NCI-H774 (cell line): ENCODE data around the gene ABLIM2.

Source experiments
- DNase-seq: peaks from one replicate; lab custom pipeline; 2025; lab: John Stamatoyannopoulos, UW

Gene ABLIM2

DNA sequence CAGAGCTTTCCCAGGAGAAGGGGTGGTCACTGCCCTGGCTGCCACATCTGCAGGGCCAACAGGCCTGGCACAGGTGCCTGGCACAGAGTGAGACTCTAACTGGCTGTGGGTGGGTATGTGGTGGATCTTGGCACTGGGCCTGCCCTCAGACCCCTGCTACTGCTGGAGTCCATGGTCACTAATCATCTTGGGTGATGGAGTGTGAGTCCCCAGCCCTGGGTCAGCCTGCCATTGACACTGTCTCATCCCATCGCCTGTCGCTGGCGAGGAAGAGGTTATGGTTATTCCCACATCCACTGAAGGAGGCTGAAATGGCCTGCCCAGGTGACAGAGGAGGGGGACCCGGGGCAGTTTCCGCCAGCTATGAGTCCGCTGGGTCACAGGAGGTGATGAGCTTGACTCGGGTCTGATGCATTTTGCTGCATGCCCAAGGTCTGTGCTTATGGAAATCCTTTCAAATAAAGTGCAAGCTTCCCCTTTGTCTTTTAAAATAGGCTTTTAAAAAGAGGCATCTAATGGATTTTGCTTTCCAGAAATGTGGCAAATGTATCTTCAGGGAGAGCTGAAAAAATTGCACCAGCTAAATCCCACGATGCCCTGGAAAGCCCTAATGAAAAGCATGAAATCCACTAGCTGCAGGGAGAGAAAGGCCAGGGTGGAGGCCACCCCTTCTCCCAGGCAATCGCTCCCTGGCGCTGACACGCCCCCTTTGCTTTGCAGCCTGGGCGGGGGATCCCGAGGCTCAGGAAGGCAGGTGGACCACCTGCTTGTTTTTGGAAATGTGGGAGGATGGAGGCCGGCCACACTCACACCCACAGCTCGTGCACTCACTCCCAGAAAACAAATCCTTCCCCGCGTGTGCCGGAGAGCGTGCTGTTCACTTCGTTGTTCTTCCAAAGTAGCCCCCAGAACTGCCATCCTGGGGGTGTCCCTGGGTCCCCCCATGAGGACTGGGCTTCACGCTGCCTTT is 54.9 kb downstream of the ABLIM2 start:
- DNase-seq: no peak

DNA sequence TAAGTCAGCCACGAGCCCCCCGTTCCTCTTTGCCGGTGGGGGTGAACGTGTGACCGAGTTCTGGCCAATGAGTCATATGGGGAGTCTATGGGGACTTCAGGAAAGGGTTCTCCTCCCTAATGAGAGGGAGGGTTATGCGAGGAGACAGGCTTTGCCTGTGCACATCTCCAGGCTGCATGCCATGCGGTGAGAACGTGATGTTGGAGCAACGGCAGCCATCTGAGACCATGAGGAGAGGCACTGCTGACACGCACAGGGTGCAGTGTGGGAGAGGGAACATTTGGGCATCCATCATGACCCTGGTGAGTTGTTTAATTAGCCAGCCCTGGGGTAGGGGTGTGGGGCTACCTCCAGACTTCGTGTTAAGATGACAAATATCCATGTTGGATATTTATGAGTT is 55.8 kb downstream of the ABLIM2 start:
- no peak for DNase-seq

GRCh38 chr4:8102076-8102355 is 56.6 kb downstream of the ABLIM2 start:
- DNase-seq: no peak

DNA sequence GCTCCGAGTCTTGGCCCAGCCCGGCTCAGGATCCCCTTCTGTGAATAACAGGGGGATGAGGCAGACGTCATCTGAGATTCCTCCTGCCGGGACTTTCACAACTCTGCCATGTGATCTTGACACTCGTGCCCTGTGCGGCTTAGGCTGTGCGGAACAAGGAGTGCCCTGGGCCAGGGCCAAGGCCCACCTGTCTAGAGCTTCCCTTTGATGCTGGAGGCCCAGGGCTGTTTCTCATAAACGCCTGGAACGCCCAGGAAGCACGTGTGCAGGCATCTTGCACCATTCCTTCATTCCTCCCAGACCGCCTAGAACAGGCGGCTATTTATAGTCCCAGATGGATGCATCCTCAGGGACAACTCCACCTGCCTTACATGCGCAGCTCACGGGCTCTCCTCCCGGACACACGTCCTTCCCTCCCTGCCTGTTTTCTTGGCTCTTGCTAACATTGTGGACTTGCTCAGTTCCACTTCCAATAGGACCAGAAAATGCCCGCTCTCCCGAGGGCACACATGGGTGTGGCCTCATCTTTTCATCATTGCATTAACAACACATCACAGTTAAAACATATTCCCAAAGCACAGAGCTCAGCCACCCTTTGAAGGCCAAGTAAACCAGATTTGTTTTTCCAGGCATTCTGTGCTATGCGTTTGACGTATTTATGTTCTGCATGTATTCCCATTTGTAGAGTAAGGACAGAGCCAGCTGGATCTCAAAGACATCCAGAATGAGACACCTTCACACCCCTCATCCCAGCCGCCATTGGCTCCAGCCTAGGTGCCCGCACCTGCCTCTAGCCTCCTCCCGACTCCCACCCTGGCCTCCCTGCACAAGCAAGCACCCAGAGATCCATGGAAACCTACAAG is 57.2 kb downstream of the ABLIM2 start:
- DNase-seq: no peak

DNA sequence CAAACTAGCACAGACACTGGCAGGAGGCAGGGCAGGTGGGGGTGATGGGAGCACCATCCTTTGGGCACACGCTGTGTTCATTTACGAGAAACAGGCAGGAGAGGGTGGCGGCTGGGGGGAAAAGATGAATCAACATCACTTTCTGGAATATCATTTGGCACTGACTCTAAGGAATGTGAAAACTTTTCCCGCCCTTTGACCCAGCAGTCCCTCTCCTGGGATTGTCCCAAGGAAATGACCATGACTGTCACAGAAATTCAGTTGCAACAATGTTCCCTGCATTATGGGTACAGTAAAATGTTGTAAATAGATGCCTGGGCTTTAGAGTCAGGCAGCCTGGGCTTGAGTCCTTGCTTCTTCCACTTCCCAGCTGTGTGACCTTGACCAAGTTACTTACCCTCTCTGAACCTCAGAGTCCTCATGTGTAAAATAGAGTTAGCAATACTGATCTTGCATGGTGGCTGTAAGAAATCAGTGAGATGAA is 58.6 kb downstream of the ABLIM2 start:
- no peak for DNase-seq

- no peak for DNase-seq
These were observed 60.1 kb downstream of the ABLIM2 start for GRCh38 chr4:8098506-8098905.

DNA sequence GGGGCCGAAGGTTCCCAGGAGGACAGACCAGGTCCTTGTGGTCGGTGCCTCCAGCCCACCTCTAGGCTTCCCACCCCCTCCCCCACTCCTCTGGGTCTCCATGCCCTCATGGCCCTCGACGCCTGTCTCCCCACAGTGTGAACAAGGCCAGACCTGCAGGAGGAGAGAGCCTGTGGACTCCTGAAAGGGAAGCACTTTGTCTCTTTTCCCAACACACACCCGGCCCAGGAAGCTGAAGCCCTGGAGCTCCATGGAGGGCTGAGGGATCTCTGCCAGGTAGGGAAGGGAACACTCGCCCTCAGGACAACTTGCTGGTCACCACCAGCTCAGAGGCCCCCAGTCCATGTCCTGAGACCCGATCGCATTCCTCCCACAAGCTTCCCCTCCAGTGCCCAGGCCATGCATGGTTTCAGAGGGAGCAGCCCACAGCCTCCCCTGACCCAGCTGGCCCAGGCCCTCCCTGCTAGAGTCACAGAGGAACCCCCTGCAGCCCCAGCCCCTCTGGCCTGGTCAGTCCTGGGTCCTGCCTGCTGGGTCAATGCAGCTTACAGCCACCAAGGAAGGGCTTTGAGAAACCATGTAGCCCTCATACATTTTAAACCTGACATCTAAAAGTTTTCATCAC is 60.8 kb downstream of the ABLIM2 start:
- DNase-seq: no peak

- no peak for DNase-seq
These were observed 61.5 kb downstream of the ABLIM2 start for GRCh38 chr4:8097141-8097541.

DNA sequence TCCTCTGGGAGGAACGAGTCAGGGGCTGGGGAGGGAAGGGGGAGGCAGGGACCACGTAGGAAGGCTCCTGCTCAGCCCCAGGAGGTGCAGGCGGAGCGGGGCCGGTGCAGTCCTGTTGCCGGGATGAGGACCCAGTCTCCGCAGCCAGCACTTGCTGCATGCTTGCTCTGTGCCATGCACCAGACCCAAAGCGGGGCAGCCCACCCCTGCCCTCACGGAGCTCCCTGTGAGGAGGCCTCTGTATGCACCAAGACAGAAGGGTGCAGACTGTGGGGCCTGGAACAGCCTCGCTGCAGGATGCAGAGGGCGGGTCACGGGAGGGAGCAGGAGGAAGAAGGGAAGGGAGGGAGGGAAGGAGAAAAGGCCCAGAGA is 61.9 kb downstream of the ABLIM2 start:
- no peak for DNase-seq

- DNase-seq: no peak
These were observed 62.5 kb downstream of the ABLIM2 start for GRCh38 chr4:8095956-8096689.

DNA sequence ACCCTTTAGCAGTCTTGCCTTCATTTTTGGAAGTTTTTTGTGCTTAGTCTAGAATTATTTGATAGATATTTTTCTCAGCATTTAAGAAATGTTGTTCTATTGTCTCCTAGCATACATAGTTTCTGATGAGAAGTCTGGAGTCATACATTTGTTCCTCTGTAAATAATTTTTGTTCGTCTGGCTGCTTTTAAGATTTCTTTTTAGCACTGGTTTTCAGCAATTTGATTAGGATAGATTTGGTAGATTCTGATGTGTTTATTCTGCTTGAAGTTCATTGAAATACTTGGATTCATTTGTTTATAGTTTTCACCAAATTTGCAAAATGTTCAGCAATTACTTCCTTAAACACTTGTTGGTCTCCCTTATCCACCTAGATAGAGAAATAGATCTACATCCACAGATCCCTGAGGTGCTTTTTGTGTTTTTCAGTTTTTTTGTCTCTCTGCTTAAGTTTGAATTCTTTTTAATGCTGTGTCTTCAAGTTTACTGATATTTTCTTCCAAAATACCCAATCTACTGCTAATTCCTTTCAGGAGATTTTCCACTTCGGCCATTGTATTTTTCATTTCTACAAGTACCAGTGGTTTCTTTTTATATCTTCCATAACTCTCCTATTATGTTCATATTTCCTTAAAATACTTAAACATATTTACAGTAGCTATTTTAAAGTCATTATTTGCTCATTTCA is 64.9 kb downstream of the ABLIM2 start:
- no peak for DNase-seq

- no peak for DNase-seq
These were observed 66.3 kb downstream of the ABLIM2 start for GRCh38 chr4:8092282-8092681.

DNA sequence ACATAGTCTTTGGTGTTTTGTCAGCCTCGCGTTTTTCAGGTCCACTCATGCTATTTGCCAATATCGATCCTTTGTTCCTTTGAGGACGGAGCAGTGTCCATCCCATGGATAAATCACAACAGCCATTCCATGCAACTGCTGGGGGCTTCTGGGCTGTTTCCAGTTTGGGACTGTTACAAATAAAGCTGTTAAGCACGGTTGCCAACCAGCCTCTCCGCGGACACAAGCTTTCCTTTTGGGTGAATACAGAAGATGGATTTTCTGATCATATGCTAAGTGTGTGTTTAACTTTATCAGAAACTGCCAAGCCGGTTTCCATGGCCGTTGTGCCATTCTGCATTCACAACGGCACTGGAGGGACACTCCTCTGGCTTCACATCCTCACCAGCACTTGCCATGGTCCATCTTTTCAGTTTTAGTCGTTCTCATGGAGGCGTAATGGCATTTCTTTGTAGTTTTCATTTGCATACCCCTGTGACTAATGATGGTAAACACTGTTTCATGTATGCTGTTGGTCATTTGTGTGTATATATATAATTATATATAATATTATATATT is 67.8 kb downstream of the ABLIM2 start:
- no peak for DNase-seq

GRCh38 chr4:8090312-8090711 is 68.3 kb downstream of the ABLIM2 start:
- no peak for DNase-seq

GRCh38 chr4:8089862-8090261 is 68.8 kb downstream of the ABLIM2 start:
- DNase-seq: no peak

DNA sequence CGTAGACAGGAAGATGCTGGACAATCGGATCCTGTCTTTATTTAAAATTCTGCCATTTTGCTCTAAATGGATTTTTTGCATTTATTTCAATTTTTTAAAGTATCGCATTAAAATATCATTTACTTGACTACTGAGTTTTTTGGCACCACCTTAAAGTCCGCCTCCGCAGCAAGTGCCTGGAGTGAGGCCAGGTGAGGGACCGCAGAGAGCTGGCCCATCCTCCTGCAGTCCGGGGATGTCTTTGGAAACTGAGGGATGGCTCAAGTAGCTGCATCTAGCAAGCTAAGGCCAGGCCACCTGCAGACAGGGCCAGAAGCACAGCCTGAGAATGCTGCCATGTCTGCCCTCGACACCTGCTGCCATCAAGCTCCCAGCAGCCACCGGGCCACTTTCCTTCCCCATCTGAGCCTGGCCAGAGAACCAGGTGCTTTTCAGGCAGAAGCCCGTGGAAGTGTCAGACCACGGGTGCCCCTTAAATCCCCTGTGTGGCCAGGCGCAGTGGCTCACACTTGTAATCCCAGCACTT is 69.6 kb downstream of the ABLIM2 start:
- DNase-seq: no peak

- no peak for DNase-seq
These were observed 70.6 kb downstream of the ABLIM2 start for GRCh38 chr4:8087921-8088495.

DNA sequence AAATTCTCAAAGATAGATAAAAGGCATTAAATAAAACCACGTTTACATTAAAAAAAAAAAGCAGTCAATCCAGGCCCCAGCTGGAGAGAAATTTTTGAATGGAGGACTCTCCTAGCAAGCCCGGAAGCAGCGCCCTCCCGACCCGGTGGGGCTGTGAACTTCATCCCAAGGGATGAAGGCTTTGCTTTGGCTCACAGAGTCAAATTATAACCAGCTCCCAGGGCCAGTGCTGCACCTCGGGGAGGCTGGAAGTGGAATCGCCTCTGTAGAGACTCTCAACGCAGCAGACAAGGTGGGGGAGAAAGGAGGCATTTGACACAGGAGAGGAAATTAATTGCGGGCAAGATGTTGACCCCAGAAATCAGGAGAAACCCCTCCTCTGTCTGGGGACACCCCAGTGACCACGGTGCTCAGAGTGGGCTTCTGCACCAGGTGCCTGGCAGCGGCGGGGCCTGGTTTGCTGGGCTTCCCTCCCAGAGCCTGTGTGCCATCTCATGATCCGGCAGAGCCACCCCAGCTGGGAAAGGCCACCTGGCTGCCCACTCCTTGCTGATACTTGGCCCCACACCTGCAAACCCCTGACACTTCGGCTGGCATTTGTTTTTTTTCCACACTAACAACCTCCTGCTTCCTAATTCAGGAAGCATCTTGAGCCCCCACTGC is 71.7 kb downstream of the ABLIM2 start:
- DNase-seq: no peak

DNA sequence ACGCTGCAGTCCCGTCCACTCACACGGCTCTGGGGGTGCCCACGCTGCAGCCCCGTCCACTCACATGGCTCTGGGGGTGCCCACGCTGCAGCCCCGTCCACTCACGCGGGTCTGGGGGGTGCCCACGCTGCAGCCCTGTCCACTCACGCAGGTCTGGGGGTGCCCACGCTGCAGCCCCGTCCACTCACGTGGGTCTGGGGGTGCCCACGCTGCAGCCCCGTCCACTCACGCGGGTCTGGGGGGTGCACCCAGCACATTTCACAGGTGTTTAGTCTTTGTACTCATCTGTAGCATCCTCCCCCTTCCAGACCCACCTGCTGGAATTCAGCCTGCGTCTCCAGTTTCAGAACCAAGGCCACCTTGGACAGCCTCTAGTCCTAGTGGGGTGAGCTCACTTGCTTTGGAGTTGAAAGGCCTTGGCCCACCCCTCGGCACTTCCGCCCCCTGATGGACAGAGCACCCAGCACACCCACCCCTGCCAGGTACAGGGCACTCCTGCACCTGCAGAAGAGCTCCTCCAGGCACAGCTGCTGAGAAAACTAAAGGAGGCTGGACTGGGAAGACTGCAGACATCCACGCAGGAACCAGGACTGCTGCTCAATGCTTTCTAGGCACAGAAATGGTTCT is 73.0 kb downstream of the ABLIM2 start:
- no peak for DNase-seq
